LNCaP clone FGC (cell line): Measurements from ENCODE around the gene SNF8.
A peak's percentile ranks its signal among the peaks of the same experiment; 100 is the strongest.

ENCODE experiments used
- DNase-seq: peaks from one replicate; pipeline ENCODE4 v3.0.0-alpha.2; 2011; ENCODE audit warnings: low read depth
- H3K4me3 ChIP-seq: 2 replicates; pipeline ENCODE4 v1.5.1; 2011; ENCODE audit warnings: mild to moderate bottlenecking, low read depth, low read length, control low read depth
- CTCF ChIP-seq: IDR thresholded peaks from 2 replicates; pipeline ENCODE4 v1.5.1; 2012; ENCODE audit warnings: mild to moderate bottlenecking; ENCODE audit not compliant: control insufficient read depth, insufficient read depth; ENCODE audit errors: extremely low read depth

Gene SNF8

GRCh38 chr17:48907713-48908046 is 37.0 kb downstream of the SNF8 start:
- peak overlapping the region; percentile 68 for H3K4me3 ChIP-seq
- DNase-seq, result no peak
- no peak for TF ChIP-seq CTCF

- TF ChIP-seq CTCF, result no peak
- no peak for DNase-seq
- H3K4me3 ChIP-seq, result no peak overlapping the region
Observed at GRCh38 chr17:48905987-48906515, 38.6 kb downstream of the SNF8 start.

GRCh38 chr17:48904428-48904827 is 40.2 kb downstream of the SNF8 start:
- TF ChIP-seq CTCF, result no peak
- DNase-seq, result no peak
- H3K4me3 ChIP-seq, result no peak overlapping the region

DNA sequence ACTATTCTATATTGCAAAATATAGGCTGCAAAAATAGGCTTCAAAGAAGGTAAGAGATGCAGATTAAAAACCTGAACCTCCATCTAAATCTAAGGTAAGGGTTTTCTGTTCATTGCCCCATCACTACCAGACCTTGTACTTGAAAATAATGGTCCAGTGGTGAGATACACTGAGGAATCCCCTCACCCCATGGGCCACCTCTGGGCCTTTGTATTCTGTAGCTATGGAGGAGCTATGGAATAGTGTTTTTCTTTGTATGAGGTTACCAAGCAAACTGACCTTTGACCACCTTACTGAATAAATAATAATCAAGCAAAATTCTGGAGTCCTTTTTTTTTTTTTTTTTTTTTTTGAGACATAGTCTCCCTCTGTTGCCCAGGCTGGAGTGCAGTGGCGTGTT is 41.2 kb downstream of the SNF8 start:
- no peak for TF ChIP-seq CTCF
- H3K4me3 ChIP-seq, result no peak overlapping the region
- DNase-seq, result no peak

- no peak for TF ChIP-seq CTCF
- no peak for DNase-seq
- no peak overlapping the region for H3K4me3 ChIP-seq
Observed at GRCh38 chr17:48901241-48901640, 43.4 kb downstream of the SNF8 start.

GRCh38 chr17:48894886-48895285 is 49.8 kb downstream of the SNF8 start:
- no peak for TF ChIP-seq CTCF
- no peak overlapping the region for H3K4me3 ChIP-seq
- no peak for DNase-seq
